Sigmoid colon (tissue), 4 donors: Measurements from ENCODE around the gene ZBED4.

Experiments
- CTCF ChIP-seq, 4 experiments: fragments of 450-650 bp in 3 of 4; fragments of 200-600 bp in 1 of 4; IDR thresholded peaks; one replicate each; pipeline ENCODE4 v1.5.1; 2016 to 2019; ENCODE audit warnings: antibody characterized with exemption in 4 of 4, mild to moderate bottlenecking in 3 of 4, moderate library complexity in 2 of 4
- EP300 ChIP-seq, 4 donors: sonication (generic); formaldehyde crosslinking; IDR thresholded peaks; one replicate each; pipeline ENCODE4 v1.6.1; 2017; ENCODE audit warnings: antibody characterized with exemption in 4 of 4
- POLR2A ChIP-seq, 2 donors: fragments of 450-650 bp; IDR thresholded peaks; one replicate each; pipeline ENCODE4 v1.6.1; 2016; ENCODE audit warnings: antibody characterized with exemption in 2 of 2, mild to moderate bottlenecking in 2 of 2, moderate library complexity in 2 of 2

GRCh38 chr22:49927483-49928184 lies 74.0 kb downstream of the ZBED4 start:
- TF ChIP-seq CTCF (IDR thresholded peaks at IDR 0.05): no peak
- TF ChIP-seq EP300 (IDR thresholded peaks at IDR 0.05): no peak
- no peak for TF ChIP-seq POLR2A (IDR thresholded peaks at IDR 0.05)
